Lower leg skin (tissue), 3 donors: Measurements from ENCODE around the gene DIO3.

ENCODE experiments used
- CTCF ChIP-seq, 3 donors: fragments of 450-650 bp; IDR thresholded peaks; one replicate each; pipeline ENCODE4 v1.5.1; 2016; ENCODE audit warnings: antibody characterized with exemption in 3 of 3, mild to moderate bottlenecking in 3 of 3, moderate library complexity in 2 of 3
- POLR2A ChIP-seq, 2 donors: fragments of 450-650 bp; IDR thresholded peaks; one replicate each; pipeline ENCODE4 v1.6.1; 2016 to 2017; ENCODE audit warnings: antibody characterized with exemption in 2 of 2, mild to moderate bottlenecking in 1 of 2, moderate library complexity in 1 of 2

- TF ChIP-seq POLR2A (IDR thresholded peaks at IDR 0.05), result no peak
- TF ChIP-seq CTCF (IDR thresholded peaks at IDR 0.05), result no peak
Observed at GRCh38 chr14:101589486-101590015, 28.3 kb downstream of the DIO3 start.
